OCI-LY7 (cell line): Measurements from ENCODE around the gene MARCHF2.

Experiments
- EZH2phosphoT487 ChIP-seq: fragments of 200-600 bp; sonication (generic); IDR thresholded peaks from 2 replicates; pipeline ENCODE4 v1.6.1; 2018; ENCODE audit warnings: low read depth, borderline replicate concordance, mild to moderate bottlenecking, mixed run types, antibody characterized with exemption, low read length, moderate library complexity, mixed read lengths
- TF ChIP-seq, protein P1 (sequence below): fragments of 200-600 bp; sonication (generic); conservative IDR thresholded peaks from 2 replicates; pipeline ENCODE4 v1.5.1; 2014; ENCODE audit warnings: mild to moderate bottlenecking, antibody characterized with exemption, low read length, moderate library complexity, mixed read lengths

DNA sequence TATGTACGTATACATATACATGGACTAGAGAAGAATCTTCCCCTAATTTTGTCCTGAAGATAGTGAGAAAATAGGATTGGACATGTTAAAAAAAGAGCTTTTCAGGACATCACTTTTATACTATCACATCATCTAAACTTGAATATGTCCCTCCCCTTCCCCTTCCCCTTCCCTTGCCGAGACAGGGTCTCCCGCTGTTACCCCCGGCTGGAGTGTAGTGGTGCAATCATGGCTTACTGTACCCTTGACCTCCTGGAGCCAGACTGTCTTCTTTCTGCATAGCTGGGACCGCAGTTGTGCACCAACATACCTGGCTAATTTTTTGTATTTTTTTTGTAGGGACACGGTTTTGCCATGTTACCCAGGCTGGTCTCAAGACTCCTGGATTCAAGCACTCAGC, 38.3 kb downstream of the MARCHF2 start:
- TF ChIP-seq, protein P1, sequence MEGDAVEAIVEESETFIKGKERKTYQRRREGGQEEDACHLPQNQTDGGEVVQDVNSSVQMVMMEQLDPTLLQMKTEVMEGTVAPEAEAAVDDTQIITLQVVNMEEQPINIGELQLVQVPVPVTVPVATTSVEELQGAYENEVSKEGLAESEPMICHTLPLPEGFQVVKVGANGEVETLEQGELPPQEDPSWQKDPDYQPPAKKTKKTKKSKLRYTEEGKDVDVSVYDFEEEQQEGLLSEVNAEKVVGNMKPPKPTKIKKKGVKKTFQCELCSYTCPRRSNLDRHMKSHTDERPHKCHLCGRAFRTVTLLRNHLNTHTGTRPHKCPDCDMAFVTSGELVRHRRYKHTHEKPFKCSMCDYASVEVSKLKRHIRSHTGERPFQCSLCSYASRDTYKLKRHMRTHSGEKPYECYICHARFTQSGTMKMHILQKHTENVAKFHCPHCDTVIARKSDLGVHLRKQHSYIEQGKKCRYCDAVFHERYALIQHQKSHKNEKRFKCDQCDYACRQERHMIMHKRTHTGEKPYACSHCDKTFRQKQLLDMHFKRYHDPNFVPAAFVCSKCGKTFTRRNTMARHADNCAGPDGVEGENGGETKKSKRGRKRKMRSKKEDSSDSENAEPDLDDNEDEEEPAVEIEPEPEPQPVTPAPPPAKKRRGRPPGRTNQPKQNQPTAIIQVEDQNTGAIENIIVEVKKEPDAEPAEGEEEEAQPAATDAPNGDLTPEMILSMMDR = no peak
- no peak for TF ChIP-seq EZH2phosphoT487
